HG03108 (cell line): Measurements from ENCODE around the gene BNC2.
"Not testable (repeated sequence)": the region's sequence is repeated elsewhere in the genome, so short reads cannot be mapped to it uniquely, and the experiment has no call there.

ENCODE experiments used
- ATAC-seq: cut with Tn5 transposase; IDR thresholded peaks from one replicate; pipeline ENCODE4 v1.9.1; 2021; ENCODE audit warnings: moderate library complexity; ENCODE audit not compliant: unreplicated experiment

Gene BNC2

GRCh38 chr9:16461851-16462250 lies 408.6 kb downstream of the BNC2 start:
- no peak for ATAC-seq

- no peak for ATAC-seq
These were observed 409.2 kb downstream of the BNC2 start for GRCh38 chr9:16461137-16461840.

GRCh38 chr9:16460696-16461095 lies 409.8 kb downstream of the BNC2 start:
- ATAC-seq, result no peak

DNA sequence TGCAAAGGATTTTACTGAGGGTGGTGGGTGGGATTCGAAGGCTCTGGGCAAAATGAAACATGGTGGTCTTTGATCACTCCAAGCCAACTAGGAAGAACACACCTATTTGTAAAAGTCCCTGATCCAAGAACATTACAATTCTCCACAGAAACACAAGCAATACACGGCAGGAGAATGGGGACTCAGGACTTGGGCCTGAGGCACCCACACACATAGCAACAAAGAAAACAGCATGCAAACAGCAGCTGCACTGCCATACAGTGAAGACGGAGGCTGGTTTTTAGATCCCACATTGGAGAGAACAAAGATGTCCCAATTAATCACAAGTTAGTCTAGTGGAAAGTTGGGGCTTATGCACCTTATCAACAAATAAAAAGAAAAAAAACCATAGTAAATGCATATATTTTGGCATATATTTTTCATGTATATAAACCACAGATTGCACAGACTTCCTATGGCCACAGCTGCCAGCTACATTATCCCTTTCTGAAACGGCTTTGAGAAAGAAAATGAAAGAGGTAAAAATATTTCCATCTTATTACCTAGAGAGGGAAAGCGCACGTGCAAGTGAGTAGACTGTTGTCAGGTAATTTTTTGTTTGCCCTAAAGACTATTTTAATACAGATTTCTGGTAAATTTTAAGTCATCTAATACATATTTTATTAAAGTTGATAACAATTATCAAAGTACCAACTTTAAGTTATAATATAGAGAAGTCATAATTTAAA lies 410.9 kb downstream of the BNC2 start:
- no peak for ATAC-seq

- ATAC-seq, result no peak
These were observed 411.6 kb downstream of the BNC2 start for GRCh38 chr9:16458696-16459420.

DNA sequence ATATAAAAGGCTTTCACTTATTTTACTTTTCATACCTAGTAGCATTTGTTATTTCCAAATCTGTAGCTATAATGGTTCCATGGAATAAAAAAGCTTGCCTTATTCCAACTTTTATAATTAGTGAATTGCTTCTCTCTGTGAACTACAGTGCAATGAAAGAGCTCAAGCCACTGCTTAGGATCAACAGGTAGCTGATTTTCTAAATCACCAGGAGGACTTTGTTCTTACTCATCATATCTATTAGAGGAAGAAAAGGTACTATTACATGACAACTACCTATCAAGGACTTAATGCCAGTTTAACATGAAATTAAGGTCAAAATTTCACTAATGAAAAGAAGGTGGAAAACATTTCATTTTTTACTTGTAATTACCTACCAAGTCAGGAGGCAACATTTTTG lies 414.6 kb downstream of the BNC2 start:
- no peak for ATAC-seq

DNA sequence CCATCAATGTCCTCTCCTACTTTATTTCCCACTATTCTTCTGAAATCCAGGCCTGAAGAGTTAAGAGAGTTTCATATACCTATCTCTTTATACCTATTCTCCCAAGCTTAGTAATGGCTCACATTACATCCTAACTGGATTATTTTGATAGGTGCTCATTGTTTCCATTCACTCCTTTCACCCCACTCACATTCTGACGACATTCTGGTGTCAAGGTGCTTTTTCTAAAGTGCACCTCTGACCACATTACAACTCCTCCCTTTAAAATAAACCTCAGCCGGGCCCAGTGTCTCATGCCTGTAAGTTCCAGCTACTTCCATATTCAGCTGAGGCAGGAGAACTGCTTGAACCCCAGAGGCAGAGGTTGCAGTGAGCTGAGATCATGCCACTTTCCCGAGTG lies 417.1 kb downstream of the BNC2 start:
- no peak for ATAC-seq

- ATAC-seq, result no peak
These were observed 419.9 kb downstream of the BNC2 start for GRCh38 chr9:16450578-16450977.

- no peak for ATAC-seq
These were observed 420.4 kb downstream of the BNC2 start for GRCh38 chr9:16450043-16450442.

- no peak for ATAC-seq
These were observed 421.3 kb downstream of the BNC2 start for GRCh38 chr9:16449076-16449730.

DNA sequence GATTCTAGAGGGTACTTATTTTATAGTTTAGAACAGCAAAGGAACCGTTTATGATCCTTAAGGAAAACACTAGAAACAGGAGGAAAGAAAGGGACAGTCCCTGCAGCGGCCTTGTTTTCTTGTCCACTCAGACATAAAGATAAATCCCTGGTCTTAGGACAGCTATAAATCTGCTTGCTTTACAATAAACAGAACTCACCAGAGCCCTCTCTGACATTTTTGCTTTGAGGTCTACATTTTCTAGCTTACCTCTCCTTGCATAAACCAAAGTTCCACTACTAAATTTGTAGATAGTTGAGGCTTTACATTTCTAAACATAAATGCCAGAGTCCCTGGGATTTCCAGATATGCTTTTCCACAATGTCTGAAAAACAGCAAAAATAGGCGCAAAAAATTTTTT lies 422.5 kb downstream of the BNC2 start:
- ATAC-seq, result no peak

GRCh38 chr9:16446636-16447035 lies 423.8 kb downstream of the BNC2 start:
- ATAC-seq, result no peak

GRCh38 chr9:16445141-16445920 lies 425.1 kb downstream of the BNC2 start:
- no peak for ATAC-seq

- no peak for ATAC-seq
These were observed 427.8 kb downstream of the BNC2 start for GRCh38 chr9:16442622-16443021.

DNA sequence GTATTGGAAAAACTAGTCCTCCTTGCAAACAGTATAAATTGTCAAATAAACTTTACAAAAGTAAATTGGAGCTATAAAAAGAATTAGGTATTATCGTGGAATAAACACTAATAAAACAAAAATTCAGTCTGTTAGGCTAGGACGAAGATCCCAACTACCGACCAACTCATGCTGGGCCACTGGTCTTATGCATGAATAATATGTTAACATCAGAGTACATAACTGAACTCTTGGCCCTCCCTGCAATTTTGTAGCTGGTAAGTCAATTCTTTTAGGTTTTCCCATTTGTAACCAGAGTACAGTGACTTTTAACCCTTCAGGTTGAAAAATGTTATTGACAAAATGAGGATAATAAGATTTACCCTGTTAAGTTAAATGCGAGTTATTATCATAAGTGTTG lies 428.7 kb downstream of the BNC2 start:
- no peak for ATAC-seq

DNA sequence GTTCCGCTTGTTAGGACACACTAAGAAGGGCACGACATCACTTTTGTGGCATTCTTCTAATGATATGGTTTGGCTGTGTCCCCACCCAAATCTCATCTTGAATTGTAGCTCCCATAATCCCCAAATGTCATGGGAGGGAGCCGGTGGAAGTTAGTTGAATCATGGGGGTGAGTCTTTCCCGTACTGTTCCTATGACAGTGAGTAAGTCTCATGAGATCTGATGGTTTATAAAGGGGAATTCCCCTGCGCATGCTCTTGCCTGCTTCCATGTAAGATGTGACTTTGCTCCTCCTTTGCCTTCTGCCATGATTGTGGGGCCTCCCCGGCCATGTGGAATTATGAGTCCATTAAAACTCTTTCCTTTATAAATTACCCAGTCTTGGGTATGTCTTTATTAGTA lies 431.6 kb downstream of the BNC2 start:
- ATAC-seq, result not testable (repeated sequence)

DNA sequence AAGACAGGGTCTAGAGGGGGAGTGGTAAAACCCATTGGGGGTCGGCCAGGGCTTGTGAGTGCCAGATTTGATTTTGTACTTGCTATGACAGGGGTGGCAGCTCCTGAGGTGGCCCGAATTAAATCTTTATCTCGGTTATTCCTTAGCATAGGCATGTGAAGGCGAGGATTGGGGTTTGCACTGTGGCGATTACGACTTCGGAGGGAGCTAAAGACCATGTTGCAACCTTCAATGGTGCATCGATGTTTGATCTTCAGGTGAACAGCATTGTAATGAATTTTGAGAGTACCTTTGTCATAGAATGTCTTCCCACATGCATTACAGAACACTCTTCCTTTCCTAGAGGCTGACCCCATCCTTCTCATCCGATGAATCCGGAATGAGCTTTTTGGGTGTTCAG lies 433.9 kb downstream of the BNC2 start:
- ATAC-seq, result no peak

GRCh38 chr9:16434526-16434925 lies 435.9 kb downstream of the BNC2 start:
- ATAC-seq, result no peak

DNA sequence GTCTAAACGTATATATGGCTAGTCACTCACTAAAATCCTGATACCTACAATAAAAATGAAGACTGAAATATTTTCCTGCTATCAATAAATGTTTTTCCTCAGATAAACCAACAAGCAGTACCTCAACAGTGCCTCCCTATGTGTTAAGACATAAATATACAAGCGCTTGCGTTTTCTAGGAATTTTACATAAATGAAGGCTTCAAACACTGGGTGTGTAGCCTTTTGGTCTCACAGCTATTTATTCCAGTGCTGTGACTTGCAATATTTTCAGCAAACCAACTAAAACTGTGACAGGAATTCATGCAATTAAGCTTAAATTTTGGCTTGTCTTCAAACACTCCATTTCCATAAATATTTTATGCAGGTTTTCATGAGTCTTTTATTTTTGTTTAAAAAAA lies 437.0 kb downstream of the BNC2 start:
- ATAC-seq, result no peak

GRCh38 chr9:16431666-16432392 lies 438.6 kb downstream of the BNC2 start:
- no peak for ATAC-seq
